Prostate gland (tissue), 2 donors: ENCODE results near the gene USP32. TPM values are rescaled to one million over a fixed set of nuclear protein-coding genes. Genes with fewer than 3 reads are reported as not detected.

Experiments
- DNase-seq: peaks from one replicate; pipeline ENCODE4 v3.0.0-alpha.2; 2019; ENCODE audit warnings: low spot score
- H3K27ac ChIP-seq, 2 donors: fragments of 200-600 bp; sonication (generic); 2 replicates each; pipeline ENCODE4 v1.5.1; 2017 to 2019
- H3K27me3 ChIP-seq: fragments of 200-600 bp; sonication (generic); replicated peaks from 2 replicates; pipeline ENCODE4 v1.5.1; 2019; ENCODE audit not compliant: insufficient read depth
- H3K36me3 ChIP-seq, 2 donors: fragments of 200-600 bp; sonication (generic); 1 replicate in 1 of 2; 2 replicates in 1 of 2; pipeline versions ENCODE4 v1.5.1 to v1.8.1; 2017 to 2019
- H3K4me1 ChIP-seq: fragments of 200-600 bp; sonication (generic); replicated peaks from 2 replicates; pipeline ENCODE4 v1.5.1; 2019
- H3K4me3 ChIP-seq, 2 donors: fragments of 200-600 bp; sonication (generic); 2 replicates each; pipeline ENCODE4 v1.5.1; 2017 to 2019
- H3K9me3 ChIP-seq: fragments of 200-600 bp; sonication (generic); 2 replicates; pipeline ENCODE4 v1.5.1; 2017
- CTCF ChIP-seq, 4 experiments: fragments of 200-600 bp in 2 of 4; fragments of 450-650 bp in 2 of 4; sonication (generic) in 2 of 4; IDR thresholded peaks; 1 replicate in 3 of 4; 2 replicates in 1 of 4; pipeline ENCODE4 v1.5.1; 2016 to 2019; ENCODE audit warnings: antibody characterized with exemption in 4 of 4, mild to moderate bottlenecking in 2 of 4, moderate library complexity in 2 of 4
- POLR2A ChIP-seq: fragments of 450-650 bp; IDR thresholded peaks from one replicate; pipeline ENCODE4 v1.6.1; 2016; ENCODE audit warnings: antibody characterized with exemption, mild to moderate bottlenecking
- POLR2AphosphoS5 ChIP-seq: sonication (generic); formaldehyde crosslinking; IDR thresholded peaks from one replicate; pipeline ENCODE4 v1.6.1; 2017; ENCODE audit warnings: antibody characterized with exemption
- WGBS: methylation state at CpG from one replicate; pipeline ENCODE4 v1.1.5; 2018; 5-methylcytosine and 5-hydroxymethylcytosine counted together
- intact Hi-C: fragments of 100-400 bp; cut with DNase I; formaldehyde crosslinking; loops from one replicate; pipeline ENCODE4 v1.14.2; 2022
- total RNA-seq, 2 donors: library from RNA; depleted of rRNA; stranded (reverse); fragments of >200 nt; gene quantifications; one replicate each; pipeline ENCODE4 v1.1.0, GENCODE V29; 2016

USP32 gene
- total RNA-seq, 2 donors from 2014 or later, result 21.8 to 59.3 TPM

- no peak for DNase-seq
- H3K36me3 ChIP-seq, result no peaks in the 10 kb centered on the region
- no peak overlapping the region for H3K4me3 ChIP-seq
- H3K4me1 ChIP-seq, result no peaks in the 10 kb centered on the region
- TF ChIP-seq CTCF (IDR thresholded peaks at IDR 0.05) (no peak), POLR2A (no peak), POLR2AphosphoS5 (no peak)
- H3K9me3 ChIP-seq, result no peaks in the 10 kb centered on the region
- H3K27me3 ChIP-seq, result peaks cover 1% of the 10 kb centered on the region
- intact Hi-C loops, result no loop called here
- no peak overlapping the region for H3K27ac ChIP-seq
- WGBS, result 56% methylated on average over 5 of the region's 5 CpGs
These were observed 226.7 kb downstream of the USP32 start for GRCh38 chr17:60165223-60165622.

DNA sequence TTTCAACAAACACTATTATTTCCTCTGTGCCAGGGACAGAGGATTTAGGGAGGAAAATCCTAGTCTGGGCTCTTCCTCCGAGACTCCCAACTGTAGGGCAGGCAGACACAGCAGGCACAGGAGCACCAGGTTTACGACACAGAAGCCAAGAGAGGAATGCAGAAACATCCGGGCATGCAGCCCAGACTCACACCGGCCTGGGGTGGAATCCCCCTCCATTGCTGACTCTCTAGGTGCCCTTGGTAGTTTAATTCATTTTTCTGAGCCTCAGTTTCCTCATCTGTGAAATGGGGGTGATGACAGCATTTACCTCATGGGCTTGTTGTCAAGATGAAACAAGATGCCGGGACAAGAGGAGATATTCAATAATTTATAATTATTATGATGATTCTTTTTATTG, 227.2 kb downstream of the USP32 start:
- Histone ChIP-seq H3K9me3 (no peaks in the 10 kb centered on the region), H3K4me3 (no peak overlapping the region), H3K36me3 (no peaks in the 10 kb centered on the region), H3K27me3 (peaks cover 2% of the 10 kb centered on the region), H3K4me1 (no peaks in the 10 kb centered on the region), H3K27ac (no peak overlapping the region)
- intact Hi-C loops, result no loop called here
- 45% methylated on average over 5 of the region's 5 CpGs for WGBS
- no peak for DNase-seq
- TF ChIP-seq POLR2AphosphoS5 (no peak), POLR2A (no peak), CTCF (IDR thresholded peaks at IDR 0.05) (no peak)

- TF ChIP-seq POLR2AphosphoS5, result no peak
- TF ChIP-seq POLR2A, result no peak
- no peak for TF ChIP-seq CTCF (IDR thresholded peaks at IDR 0.05)
- Histone ChIP-seq H3K36me3 (no peaks in the 10 kb centered on the region), H3K9me3 (no peaks in the 10 kb centered on the region), H3K27me3 (peaks cover 2% of the 10 kb centered on the region), H3K4me1 (no peaks in the 10 kb centered on the region), H3K27ac (no peak overlapping the region), H3K4me3 (no peak overlapping the region)
- 89% methylated on average over 6 of the region's 6 CpGs for WGBS
- DNase-seq, result no peak
- intact Hi-C loops, result no loop called here
These were observed 227.8 kb downstream of the USP32 start for GRCh38 chr17:60164164-60164563.

DNA sequence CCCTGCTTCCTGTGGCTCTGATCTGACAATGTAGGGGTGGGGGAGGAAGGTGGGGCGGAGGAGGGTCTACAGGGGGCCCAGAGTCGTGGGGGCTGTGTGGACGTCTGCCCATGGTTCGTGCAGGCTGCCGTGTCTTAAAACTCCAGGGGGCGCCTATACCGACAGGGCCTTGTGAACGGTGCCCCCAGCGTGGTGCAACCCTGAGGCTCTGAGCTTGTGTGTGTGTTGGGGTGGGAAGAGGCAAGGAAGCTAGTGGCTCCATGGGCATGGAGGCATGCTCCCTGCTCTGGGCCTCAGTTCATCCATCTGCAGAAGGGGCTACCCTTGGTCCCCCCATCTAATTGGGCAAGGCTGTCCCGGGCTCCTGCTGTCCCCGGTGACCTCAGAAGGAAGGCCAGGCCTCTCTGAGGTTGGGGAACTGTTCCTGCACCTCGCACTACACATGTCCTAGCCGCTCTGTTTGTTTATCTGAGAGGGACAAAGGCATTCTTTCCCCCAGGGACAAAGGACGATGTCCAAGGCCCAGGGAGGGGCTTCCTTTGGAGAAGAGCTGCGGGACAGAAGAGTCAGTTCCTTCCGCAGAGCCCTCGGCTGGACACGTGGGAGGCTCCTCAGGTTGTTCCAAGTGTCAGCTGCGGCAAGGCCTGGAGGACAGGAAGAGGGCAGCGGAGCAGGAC, 228.7 kb downstream of the USP32 start:
- intact Hi-C loops, result no loop called here
- Histone ChIP-seq H3K4me1 (no peaks in the 10 kb centered on the region), H3K9me3 (no peaks in the 10 kb centered on the region), H3K36me3 (no peaks in the 10 kb centered on the region), H3K27ac (peak overlapping the region in 1 of 2 donors; percentile 23), H3K27me3 (peaks cover 2% of the 10 kb centered on the region), H3K4me3 (no peak overlapping the region)
- WGBS, result 60% methylated on average over 20 of the region's 20 CpGs
- DNase-seq, result no peak
- TF ChIP-seq POLR2A, result no peak
- TF ChIP-seq CTCF (IDR thresholded peaks at IDR 0.05), result no peak
- TF ChIP-seq POLR2AphosphoS5, result no peak

- 45% methylated on average over 17 of the region's 17 CpGs for WGBS
- TF ChIP-seq POLR2A, result no peak
- no peak for TF ChIP-seq CTCF (IDR thresholded peaks at IDR 0.05)
- TF ChIP-seq POLR2AphosphoS5, result no peak
- Histone ChIP-seq H3K27me3 (peaks cover 2% of the 10 kb centered on the region), H3K4me1 (no peaks in the 10 kb centered on the region), H3K36me3 (no peaks in the 10 kb centered on the region), H3K27ac (no peak overlapping the region), H3K4me3 (no peak overlapping the region), H3K9me3 (no peaks in the 10 kb centered on the region)
- intact Hi-C loops, result no loop called here
- DNase-seq, result no peak
These were observed 230.2 kb downstream of the USP32 start for GRCh38 chr17:60161598-60162330.
